K562 (cell line): ENCODE measurements around the gene SYN1. TPM values are rescaled to one million over a fixed set of nuclear protein-coding genes. Genes with fewer than 3 reads are reported as not detected.

Source experiments
- ATAC-seq: fragments of 200-7000 bp; cut with Tn5 transposase; 3 replicates; pipeline ENCODE4 v1.9.1; 2020; ENCODE audit warnings: moderate library complexity
- BruUV-seq: library from RNA; stranded (reverse); fragments of 400-500 nt; replicated peaks from 2 replicates; lab custom pipeline; 2021; lab: Mats Ljungman, UMichigan
- CTCF ChIA-PET: fragments of 300-600 bp; formaldehyde crosslinking; extraction: SDS; loops from one replicate; lab custom pipeline; 2021; ENCODE audit warnings: low intra/inter-chr PET ratio; lab: Yijun Ruan, JAX
- POLR2A ChIA-PET: fragments of 300-600, 350-650 bp; sonication (Branson Sonifier 250); formaldehyde crosslinking; extraction: SDS; loops from one replicate; lab custom pipeline; 2021; ENCODE audit warnings: antibody characterized with exemption, inconsistent platforms; lab: Yijun Ruan, JAX
- DNase-seq, 4 experiments: peaks; one replicate each; pipeline versions ENCODE4 v3.0.0 to v3.0.0-alpha.2; 2011 to 2018; ENCODE audit warnings: low spot score in 3 of 4, mixed read lengths in 3 of 4; ENCODE audit errors: extremely low read depth in 1 of 4
- FAIRE-seq: peaks from 2 replicates; lab custom pipeline; 2011; peaks lifted over from hg19 to GRCh38; lab: Jason Lieb, UNC
- H2AFZ ChIP-seq: 2 replicates; pipeline ENCODE4 v1.6.0; 2011; ENCODE audit warnings: low read depth, low read length, control low read depth, inconsistent platforms
- H3K27ac ChIP-seq: fragments of 200-600 bp; 3 replicates; pipeline ENCODE4 v1.8.0; 2011; ENCODE audit warnings: low read depth, mild to moderate bottlenecking, control low read depth, inconsistent platforms, low read length, moderate library complexity, mixed read lengths; ENCODE audit errors: extremely low read depth
- H3K27me3 ChIP-seq, 2 experiments: fragments of 300-600 bp in 1 of 2; 2 replicates in 1 of 2; 3 replicates in 1 of 2; pipeline versions ENCODE4 v1.6.0 to v1.8.0; 2011; ENCODE audit warnings: inconsistent platforms in 2 of 2, low read length in 2 of 2, mild to moderate bottlenecking in 1 of 2, mixed read lengths in 1 of 2, moderate library complexity in 1 of 2; ENCODE audit not compliant: control insufficient read depth in 2 of 2, insufficient read depth in 2 of 2
- H3K36me3 ChIP-seq: fragments of 300-600 bp; 3 replicates; pipeline ENCODE4 v1.8.0; 2011; ENCODE audit warnings: mild to moderate bottlenecking, low read length, inconsistent platforms; ENCODE audit not compliant: control insufficient read depth, insufficient read depth
- H3K4me1 ChIP-seq, 2 experiments: fragments of 200-600 bp in 1 of 2; replicated peaks in 1 of 2; 2 replicates in 1 of 2; 3 replicates in 1 of 2; pipeline versions ENCODE4 v1.5.1 to v1.8.0; 2011; ENCODE audit warnings: inconsistent platforms in 2 of 2, low read length in 2 of 2, mild to moderate bottlenecking in 1 of 2, mixed read lengths in 1 of 2, moderate library complexity in 1 of 2; ENCODE audit not compliant: control insufficient read depth in 2 of 2, insufficient read depth in 2 of 2
- H3K4me2 ChIP-seq: 2 replicates; pipeline ENCODE4 v1.6.1; 2011; ENCODE audit warnings: low read length, control low read depth, inconsistent platforms, mixed read lengths; ENCODE audit not compliant: insufficient read depth
- H3K4me3 ChIP-seq: fragments of 200-600 bp; sonication (generic), shearing (Covaris generic); 2 replicates; pipeline ENCODE4 v1.5.1; 2016; ENCODE audit warnings: control low read depth, inconsistent platforms
- H3K79me2 ChIP-seq: fragments of 200-600 bp; 3 replicates; pipeline ENCODE4 v1.8.0; 2011; ENCODE audit warnings: low read length, inconsistent platforms; ENCODE audit not compliant: control insufficient read depth, insufficient read depth
- H3K9ac ChIP-seq, 2 experiments: 2 replicates each; pipeline versions ENCODE4 v1.6.0 to v1.6.1; 2011; ENCODE audit warnings: low read depth in 2 of 2, low read length in 2 of 2, control low read depth in 1 of 2, inconsistent platforms in 1 of 2, mild to moderate bottlenecking in 1 of 2, mixed read lengths in 1 of 2; ENCODE audit not compliant: insufficient read depth in 1 of 2
- H3K9me1 ChIP-seq: one replicate; pipeline ENCODE4 v1.6.0; 2011; ENCODE audit warnings: inconsistent platforms, mild to moderate bottlenecking, low read length, moderate library complexity; ENCODE audit not compliant: control insufficient read depth, insufficient read depth
- H3K9me3 ChIP-seq: replicated peaks from 2 replicates; pipeline ENCODE4 v1.5.1; 2011; ENCODE audit warnings: low read depth, low read length, inconsistent platforms; ENCODE audit not compliant: control insufficient read depth, insufficient read depth
- H4K20me1 ChIP-seq: replicated peaks from 2 replicates; pipeline ENCODE4 v1.6.1; 2011; ENCODE audit warnings: low read length, inconsistent platforms, mixed read lengths; ENCODE audit not compliant: control insufficient read depth, insufficient read depth
- BDP1 ChIP-seq: IDR thresholded peaks from 3 replicates; pipeline ENCODE4 v1.6.1; 2011; ENCODE audit not compliant: insufficient read length, insufficient read depth
- CEBPB ChIP-seq: fragments of 450-650 bp; IDR thresholded peaks from 2 replicates; pipeline ENCODE4 v1.6.1; 2016; ENCODE audit warnings: missing genetic modification characterization, missing compliant biosample characterization
- HNRNPK ChIP-seq: fragments of 200-400 bp; formaldehyde crosslinking; IDR thresholded peaks from one replicate; pipeline ENCODE4 v1.6.1; 2018; ENCODE audit warnings: mild to moderate bottlenecking, low read depth, low read length; ENCODE audit not compliant: poor library complexity, severe bottlenecking
- PHF8 ChIP-seq: fragments of 200-600 bp; sonication (generic); IDR thresholded peaks from 2 replicates; pipeline ENCODE4 v1.6.1; 2012; ENCODE audit warnings: mixed run types, mild to moderate bottlenecking, inconsistent platforms, low read length, moderate library complexity, borderline replicate concordance
- POLR2B ChIP-seq: fragments of 450-650 bp; IDR thresholded peaks from 2 replicates; pipeline ENCODE4 v1.6.1; 2018; ENCODE audit warnings: low read depth; ENCODE audit not compliant: partially characterized antibody
- WGBS: fragments of 100-300 bp; shearing (Covaris generic); methylation state at CpG from one replicate; pipeline ENCODE4 v1.1.6; 2016; ENCODE audit warnings: low coverage, mixed read lengths; ENCODE audit not compliant: insufficient coverage; ENCODE audit errors: missing lambda C conversion rate; 5-methylcytosine and 5-hydroxymethylcytosine counted together
- in situ Hi-C: fragments of 300-500 bp; cut with MboI; formaldehyde crosslinking; loops from 4 replicates; pipeline ENCODE4 v1.15.0; 2018; ENCODE audit warnings: inconsistent platforms, mixed read lengths
- intact Hi-C: fragments of 100-400 bp; cut with micrococcal nuclease; formaldehyde crosslinking; loops from 2 replicates; pipeline ENCODE4 v1.14.2; 2022
- polyA plus RNA-seq, 8 experiments: library from polyadenylated mRNA; depleted of rRNA in 4 of 8; stranded (reverse) in 5 of 8; unstranded in 3 of 8; fragments of >200 nt; fragmentation: Nextera tagmentation in 2 of 8; fragmentation: Illumina TruSeq in 1 of 8; extraction: Ambion mirVana in 2 of 8; extraction: Trizol in 1 of 8; gene quantifications; 2 replicates each; pipeline versions ENCODE4 v1.2.1 to v1.2.3, GENCODE V29; 2011 to 2014; ENCODE audit warnings: inconsistent platforms in 1 of 8, missing spikeins in 1 of 8
- total RNA-seq, 7 experiments: library from RNA; depleted of rRNA in 6 of 7; stranded (reverse); fragments of >200 nt in 6 of 7; fragmentation: Illumina TruSeq in 2 of 7; extraction: Trizol in 2 of 7; gene quantifications; 2 replicates each; pipeline versions ENCODE4 v1.2.1 to v1.2.3, GENCODE V29; 2011 to 2021; ENCODE audit warnings: low replicate concordance in 1 of 7
- TF ChIP-seq, protein P1 (sequence below): fragments of 450-650 bp; IDR thresholded peaks from 2 replicates; pipeline ENCODE4 v1.6.1; 2016
- TF ChIP-seq, protein P2 (sequence below): fragments of 250-450 bp; sonication (Bioruptor Pico); IDR thresholded peaks from 2 replicates; pipeline ENCODE4 v1.4.0; 2020
- TF ChIP-seq, protein P3 (sequence below): fragments of 250-450 bp; sonication (Bioruptor Pico); IDR thresholded peaks from 2 replicates; pipeline ENCODE4 v1.4.0; 2020; ENCODE audit warnings: borderline replicate concordance
- TF ChIP-seq, protein P4 (sequence below): fragments of 450-650 bp; IDR thresholded peaks from one replicate; pipeline ENCODE4 v1.6.1; 2018; ENCODE audit warnings: mild to moderate bottlenecking, moderate library complexity; ENCODE audit not compliant: partially characterized antibody

SYN1 gene
- total and polyA plus RNA-seq, 9 of the 15 experiments (the other 6 are each of a cell fraction or from before 2014, with no cell fraction given): 0.01 to 0.28 (median 0.18) TPM; not detected in 2

DNA sequence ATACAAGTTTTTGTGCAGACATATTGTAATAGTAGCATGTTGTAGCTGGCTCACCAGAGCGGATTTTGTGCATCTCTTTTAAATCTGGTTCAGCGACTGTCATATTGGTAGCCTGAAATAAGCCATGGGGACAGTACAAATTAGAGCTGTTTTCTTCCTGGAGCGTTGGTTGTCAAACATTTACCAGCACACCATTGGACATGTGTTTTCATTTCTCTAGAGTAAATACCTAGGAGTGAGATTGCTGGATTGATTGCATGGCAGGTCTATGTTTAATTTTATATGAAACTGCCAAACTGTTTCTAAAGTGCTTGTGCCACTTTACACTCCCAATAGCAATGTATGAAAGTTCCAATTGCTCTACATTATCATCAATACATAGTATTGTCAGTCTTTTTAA, 61.2 kb downstream of the SYN1 start:
- no peak overlapping the region for H2AFZ ChIP-seq
- DNase-seq (no peak), ATAC-seq (no peak), FAIRE-seq (no peak)
- peaks cover 20% of the 10 kb centered on the region for H3K79me2 ChIP-seq
- TF ChIP-seq HNRNPK: no peak
- ChIA-PET CTCF (no interaction called here), POLR2A (no interaction called here)
- intact Hi-C loops: no loop called here
- in situ Hi-C loops: no loop called here
- no peaks in the 10 kb centered on the region for H3K9me1 ChIP-seq
- H3K4me3 ChIP-seq: no peak overlapping the region
- peaks cover 11 to 14% of the 10 kb centered on the region in 2 experiments for H3K4me1 ChIP-seq
- H3K36me3 ChIP-seq: peaks cover 11% of the 10 kb centered on the region
- H4K20me1 ChIP-seq: no peaks in the 10 kb centered on the region
- no peaks in the 10 kb centered on the region for H3K27me3 ChIP-seq
- H3K9ac ChIP-seq: no peak overlapping the region
- no peak overlapping the region for H3K4me2 ChIP-seq
- no TSS peak for BruUV-seq
- no peak overlapping the region for H3K27ac ChIP-seq
- 93% methylated on average over 3 of the region's 3 CpGs for WGBS
- no peaks in the 10 kb centered on the region for H3K9me3 ChIP-seq

DNA sequence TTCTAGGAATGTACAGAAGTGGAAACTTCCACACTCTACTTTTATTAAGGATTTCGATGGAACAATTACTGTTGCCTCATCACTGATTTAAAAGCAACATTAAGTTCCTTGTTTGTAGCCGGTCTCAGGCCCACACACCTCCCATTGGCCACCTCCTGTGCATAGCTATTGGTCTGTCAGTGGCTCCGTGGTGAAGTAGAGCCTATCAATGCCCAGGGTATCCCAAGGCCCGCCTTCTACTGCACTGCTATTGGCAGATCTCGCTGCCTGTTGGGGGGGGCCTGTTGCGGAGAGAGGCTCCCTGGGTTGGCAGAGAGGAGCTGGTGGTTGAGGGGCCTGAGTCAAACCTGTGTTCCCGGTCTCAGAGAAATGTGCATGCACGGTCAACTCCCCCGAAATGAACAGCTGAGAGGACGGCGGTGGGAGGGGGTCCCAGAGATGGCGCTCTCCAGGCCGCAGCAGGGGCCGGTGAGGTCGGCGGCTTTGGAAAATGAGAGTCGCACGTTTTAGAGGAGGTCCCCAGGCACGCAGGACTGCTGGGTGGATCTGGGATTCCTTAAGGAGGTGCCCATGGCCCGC, 63.5 kb downstream of the SYN1 start:
- H2AFZ ChIP-seq: peak overlapping the region; percentile 71
- in situ Hi-C loops: no loop called here
- no peaks in the 10 kb centered on the region for H3K9me3 ChIP-seq
- H4K20me1 ChIP-seq: no peaks in the 10 kb centered on the region
- no peaks in the 10 kb centered on the region for H3K36me3 ChIP-seq
- intact Hi-C loops: no loop called here
- H3K9ac ChIP-seq: peak overlapping the region; percentile 55 to 87
- BruUV-seq: no TSS peak
- H3K79me2 ChIP-seq: no peaks in the 10 kb centered on the region; the same call in 1 of the 3 replicates
- peak overlapping the region; percentile 61 for H3K4me2 ChIP-seq
- DNase-seq (peak; percentile 64 to 82 (median 74)), FAIRE-seq (peak; percentile 94), ATAC-seq (peak; percentile 93)
- peaks cover 0 to 4% of the 10 kb centered on the region in 2 experiments; a peak in 3 of 5 replicates for H3K4me1 ChIP-seq
- POLR2A ChIA-PET: interaction anchor here (0.6 to 0.9 kb wide), 3 partner anchors 15 to 941 kb away, joined by 3 to 4 read pairs (median 3); no protein-coding TSS in a partner anchor
- H3K27ac ChIP-seq: peak overlapping the region; percentile 50
- no peaks in the 10 kb centered on the region for H3K27me3 ChIP-seq
- 46% methylated on average over 13 of the region's 20 CpGs for WGBS
- CTCF ChIA-PET: no interaction called here
- peak overlapping the region; percentile 37 for H3K4me3 ChIP-seq
- no peaks in the 10 kb centered on the region for H3K9me1 ChIP-seq
- TF ChIP-seq BDP1: no peak
- TF ChIP-seq, protein P1, sequence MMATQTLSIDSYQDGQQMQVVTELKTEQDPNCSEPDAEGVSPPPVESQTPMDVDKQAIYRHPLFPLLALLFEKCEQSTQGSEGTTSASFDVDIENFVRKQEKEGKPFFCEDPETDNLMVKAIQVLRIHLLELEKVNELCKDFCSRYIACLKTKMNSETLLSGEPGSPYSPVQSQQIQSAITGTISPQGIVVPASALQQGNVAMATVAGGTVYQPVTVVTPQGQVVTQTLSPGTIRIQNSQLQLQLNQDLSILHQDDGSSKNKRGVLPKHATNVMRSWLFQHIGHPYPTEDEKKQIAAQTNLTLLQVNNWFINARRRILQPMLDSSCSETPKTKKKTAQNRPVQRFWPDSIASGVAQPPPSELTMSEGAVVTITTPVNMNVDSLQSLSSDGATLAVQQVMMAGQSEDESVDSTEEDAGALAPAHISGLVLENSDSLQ: peak; percentile 97
- TF ChIP-seq, protein P2, sequence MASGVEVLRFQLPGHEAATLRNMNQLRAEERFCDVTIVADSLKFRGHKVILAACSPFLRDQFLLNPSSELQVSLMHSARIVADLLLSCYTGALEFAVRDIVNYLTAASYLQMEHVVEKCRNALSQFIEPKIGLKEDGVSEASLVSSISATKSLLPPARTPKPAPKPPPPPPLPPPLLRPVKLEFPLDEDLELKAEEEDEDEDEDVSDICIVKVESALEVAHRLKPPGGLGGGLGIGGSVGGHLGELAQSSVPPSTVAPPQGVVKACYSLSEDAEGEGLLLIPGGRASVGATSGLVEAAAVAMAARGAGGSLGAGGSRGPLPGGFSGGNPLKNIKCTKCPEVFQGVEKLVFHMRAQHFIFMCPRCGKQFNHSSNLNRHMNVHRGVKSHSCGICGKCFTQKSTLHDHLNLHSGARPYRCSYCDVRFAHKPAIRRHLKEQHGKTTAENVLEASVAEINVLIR: no peak
- TF ChIP-seq CEBPB (tag): peak; percentile 46
- TF ChIP-seq POLR2B: peak; percentile 47
- TF ChIP-seq, protein P3, sequence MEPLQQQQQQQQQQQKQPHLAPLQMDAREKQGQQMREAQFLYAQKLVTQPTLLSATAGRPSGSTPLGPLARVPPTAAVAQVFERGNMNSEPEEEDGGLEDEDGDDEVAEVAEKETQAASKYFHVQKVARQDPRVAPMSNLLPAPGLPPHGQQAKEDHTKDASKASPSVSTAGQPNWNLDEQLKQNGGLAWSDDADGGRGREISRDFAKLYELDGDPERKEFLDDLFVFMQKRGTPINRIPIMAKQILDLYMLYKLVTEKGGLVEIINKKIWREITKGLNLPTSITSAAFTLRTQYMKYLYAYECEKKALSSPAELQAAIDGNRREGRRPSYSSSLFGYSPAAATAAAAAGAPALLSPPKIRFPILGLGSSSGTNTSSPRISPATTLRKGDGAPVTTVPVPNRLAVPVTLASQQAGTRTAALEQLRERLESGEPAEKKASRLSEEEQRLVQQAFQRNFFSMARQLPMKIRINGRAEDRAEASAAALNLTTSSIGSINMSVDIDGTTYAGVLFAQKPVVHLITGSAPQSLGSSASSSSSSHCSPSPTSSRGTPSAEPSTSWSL (CRISPR knock-in tag): no peak
- TF ChIP-seq, protein P4, sequence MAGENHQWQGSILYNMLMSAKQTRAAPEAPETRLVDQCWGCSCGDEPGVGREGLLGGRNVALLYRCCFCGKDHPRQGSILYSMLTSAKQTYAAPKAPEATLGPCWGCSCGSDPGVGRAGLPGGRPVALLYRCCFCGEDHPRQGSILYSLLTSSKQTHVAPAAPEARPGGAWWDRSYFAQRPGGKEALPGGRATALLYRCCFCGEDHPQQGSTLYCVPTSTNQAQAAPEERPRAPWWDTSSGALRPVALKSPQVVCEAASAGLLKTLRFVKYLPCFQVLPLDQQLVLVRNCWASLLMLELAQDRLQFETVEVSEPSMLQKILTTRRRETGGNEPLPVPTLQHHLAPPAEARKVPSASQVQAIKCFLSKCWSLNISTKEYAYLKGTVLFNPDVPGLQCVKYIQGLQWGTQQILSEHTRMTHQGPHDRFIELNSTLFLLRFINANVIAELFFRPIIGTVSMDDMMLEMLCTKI: no peak
- 0 out of 2 replicates have a peak, but pooled peaks have one; percentile 17 for TF ChIP-seq PHF8
